Gastroesophageal sphincter (tissue), 4 donors: ENCODE data around the gene LYPD5. TPM values are rescaled to one million over a fixed set of nuclear protein-coding genes. Genes with fewer than 3 reads are reported as not detected.

Experiments used
- total RNA-seq, 4 donors: library from RNA; depleted of rRNA; stranded (reverse); fragments of >200 nt; gene quantifications; one replicate each; pipeline ENCODE4 v1.1.0, GENCODE V29; 2016

Gene LYPD5
- total RNA-seq, 4 donors from 2014 or later = 3.1 to 9.8 (median 5.2) TPM

Other genes starting within 250 kb of the LYPD5 start
- gene XRCC1, start 226.9 kb downstream of the LYPD5 start, total RNA-seq = 10 to 100 TPM; 17.9 to 31.0 (median 22.6) TPM
- gene PINLYP, start 226.6 kb downstream of the LYPD5 start, total RNA-seq = 1 to 10 TPM; 2.3 to 9.4 (median 6.7) TPM
- gene IRGQ, start 206.3 kb downstream of the LYPD5 start, total RNA-seq = 10 to 100 TPM; 25.5 to 38.5 (median 27.8) TPM
- gene ZNF576, start 205.9 kb downstream of the LYPD5 start, total RNA-seq = 10 to 100 TPM; 10.8 to 19.9 (median 14.2) TPM
- gene SRRM5, start 190.4 kb downstream of the LYPD5 start, total RNA-seq = under 1 TPM in 1 of 4 donors, not detected in 3; 0.13 TPM
- gene ZNF428, start 182.8 kb downstream of the LYPD5 start, total RNA-seq = 10 to 100 TPM; 33.9 to 54.1 (median 45.0) TPM
- gene CADM4, start 162.6 kb downstream of the LYPD5 start, total RNA-seq = 10 to 100 TPM; 19.8 to 52.5 (median 31.6) TPM
- 10 to 100 TPM in 3 of 4 donors, 1 to 10 TPM in 1; 3.4 to 25.8 (median 15.7) TPM for gene PLAUR, start 132.3 kb downstream of the LYPD5 start, total RNA-seq
- gene IRGC, start 86.4 kb downstream of the LYPD5 start, total RNA-seq = not detected
- 10 to 100 TPM in 3 of 4 donors, 1 to 10 TPM in 1; 8.9 to 25.9 (median 17.9) TPM for gene SMG9, start 47.5 kb downstream of the LYPD5 start, total RNA-seq
- 1 to 10 TPM; 1.8 to 7.1 (median 3.4) TPM for gene KCNN4, start 21.5 kb downstream of the LYPD5 start, total RNA-seq
- 10 to 100 TPM in 3 of 4 donors, 1 to 10 TPM in 1; 9.6 to 11.4 (median 10.5) TPM for gene ZNF283, start 24.9 kb upstream of the LYPD5 start, total RNA-seq
- gene ZNF404, start 81.5 kb upstream of the LYPD5 start, total RNA-seq = 1 to 10 TPM; 2.3 to 5.0 (median 3.9) TPM
- 10 to 100 TPM in 3 of 4 donors, 1 to 10 TPM in 1; 9.7 to 16.7 (median 12.0) TPM for gene ZNF45, start 132.8 kb upstream of the LYPD5 start, total RNA-seq
- 10 to 100 TPM in 1 of 4 donors, 1 to 10 TPM in 3; 4.2 to 14.3 (median 6.2) TPM for gene ZNF221, start 148.8 kb upstream of the LYPD5 start, total RNA-seq
- 1 to 10 TPM; 6.2 to 6.9 (median 6.4) TPM for gene ZNF155, start 181.7 kb upstream of the LYPD5 start, total RNA-seq
- 1 to 10 TPM; 2.8 to 6.1 (median 3.7) TPM for gene ZNF230, start 200.5 kb upstream of the LYPD5 start, total RNA-seq
- 1 to 10 TPM; 2.0 to 4.9 (median 2.5) TPM for gene ZNF222, start 222.9 kb upstream of the LYPD5 start, total RNA-seq
- 1 to 10 TPM; 2.3 to 5.5 (median 4.4) TPM for gene ZNF223, start 249.6 kb upstream of the LYPD5 start, total RNA-seq